ENCODE measurements around the gene ALDOA. TPM values are rescaled to one million over a fixed set of nuclear protein-coding genes. Genes with fewer than 3 reads are reported as not detected.
A peak's percentile ranks its signal among the peaks of the same experiment; 100 is the strongest.

The ALDOA gene
- total RNA-seq, 3 donors from 2014 or later: 1,235 to 2,016 (median 1,778) TPM

GRCh38 chr16:30067584-30067916 lies 2.0 kb downstream of the ALDOA start:
- H3K9me3 ChIP-seq: no peaks in the 10 kb centered on the region
- ATAC-seq (no peak), DNase-seq (no peak)
- peaks cover 45% of the 10 kb centered on the region for H3K4me1 ChIP-seq (ENCODE audit: low read depth)
- peaks cover 20% of the 10 kb centered on the region for H3K36me3 ChIP-seq (ENCODE audit: low read depth)
- TF ChIP-seq CTCF (IDR thresholded peaks at IDR 0.05): no peak
- H3K4me3 ChIP-seq: no peak overlapping the region
- intact Hi-C loops (cut with DNase I, micrococcal nuclease): no loop called here

GRCh38 chr16:30068333-30068732 lies 2.8 kb downstream of the ALDOA start:
- peaks cover 43% of the 10 kb centered on the region for H3K4me1 ChIP-seq (ENCODE audit: low read depth)
- intact Hi-C loops (cut with DNase I, micrococcal nuclease): no loop called here

GRCh38 chr16:30068750-30069610 lies 3.4 kb downstream of the ALDOA start:
- no peak for TF ChIP-seq CTCF (IDR thresholded peaks at IDR 0.05)
- intact Hi-C loops (cut with DNase I, micrococcal nuclease): no loop called here
- no peak overlapping the region for H3K4me3 ChIP-seq
- no peaks in the 10 kb centered on the region for H3K9me3 ChIP-seq
- no peak for ATAC-seq
- H3K36me3 ChIP-seq (ENCODE audit: low read depth): peaks cover 20% of the 10 kb centered on the region
- peak in 1 of 3 donors; percentile 46 for DNase-seq
- H3K4me1 ChIP-seq (ENCODE audit: low read depth): peaks cover 37% of the 10 kb centered on the region

More at GRCh38 chr16:30068333-30068732, 2.8 kb downstream of the ALDOA start:
- Histone ChIP-seq H3K9me3 (no peaks in the 10 kb centered on the region), H3K36me3 (ENCODE audit: low read depth) (peaks cover 20% of the 10 kb centered on the region), H3K4me3 (no peak overlapping the region)
- TF ChIP-seq CTCF (IDR thresholded peaks at IDR 0.05): no peak
- no peak for ATAC-seq
- DNase-seq: no peak

- TF ChIP-seq CTCF (IDR thresholded peaks at IDR 0.05): no peak
- ATAC-seq: no peak
- intact Hi-C loops (cut with DNase I, micrococcal nuclease): no loop called here
- no peak for DNase-seq
- Histone ChIP-seq H3K4me3 (no peak overlapping the region), H3K9me3 (no peaks in the 10 kb centered on the region), H3K36me3 (ENCODE audit: low read depth) (peaks cover 20% of the 10 kb centered on the region), H3K4me1 (ENCODE audit: low read depth) (peaks cover 35% of the 10 kb centered on the region)
Measured at GRCh38 chr16:30069611-30070462, 4.3 kb downstream of the ALDOA start.

- Histone ChIP-seq H3K36me3 (ENCODE audit: low read depth) (peaks cover 20% of the 10 kb centered on the region), H3K4me1 (ENCODE audit: low read depth) (peaks cover 35% of the 10 kb centered on the region), H3K4me3 (no peak overlapping the region), H3K9me3 (no peaks in the 10 kb centered on the region)
- TF ChIP-seq CTCF (IDR thresholded peaks at IDR 0.05): no peak
- ATAC-seq: no peak
- intact Hi-C loops (cut with DNase I, micrococcal nuclease): no loop called here
- DNase-seq: no peak
Measured at GRCh38 chr16:30070490-30070889, 4.9 kb downstream of the ALDOA start.

All from mucosa of descending colon (tissue), 3 donors.